Esophagus (tissue), 2 donors: ENCODE results near the gene KARS1. TPM values are rescaled to one million over a fixed set of nuclear protein-coding genes. Genes with fewer than 3 reads are reported as not detected.

Experiments
- polyA plus RNA-seq, 2 donors: library from polyadenylated mRNA; stranded (reverse); fragments of 200-250 nt; gene quantifications; one replicate each; pipeline ENCODE4 v1.2.3, GENCODE V29; 2013
- donor health status: healthy with polysubstance abuse.
- donor health status: Bipolar disorder and iron deficiency.

KARS1 gene
- polyA plus RNA-seq, 2 donors: 49.6 to 88.5 TPM

Other genes starting within 250 kb of the KARS1 start
- gene CFDP1, start 214.2 kb downstream of the KARS1 start, polyA plus RNA-seq: 10 to 100 TPM; 34.9 to 37.1 TPM
- 1 to 10 TPM; 5.0 to 5.2 TPM for gene TMEM170A, start 183.0 kb downstream of the KARS1 start, polyA plus RNA-seq
- 1 to 10 TPM in 1 of 2 donors, under 1 TPM in 1; 0.39 to 2.0 TPM for gene CHST6, start 152.2 kb downstream of the KARS1 start, polyA plus RNA-seq
- under 1 TPM; 0.10 to 0.13 TPM for gene CHST5, start 111.6 kb downstream of the KARS1 start, polyA plus RNA-seq
- gene TMEM231, start 91.4 kb downstream of the KARS1 start, polyA plus RNA-seq: 1 to 10 TPM; 1.9 to 2.0 TPM
- gene GABARAPL2, start 81.3 kb downstream of the KARS1 start, polyA plus RNA-seq: 10 to 100 TPM; 83.1 to 96.6 TPM
- gene ADAT1, start 24.4 kb downstream of the KARS1 start, polyA plus RNA-seq: 1 to 10 TPM; 8.4 to 10.0 TPM
- gene TERF2IP, start 108 bp upstream of the KARS1 start, polyA plus RNA-seq: 10 to 100 TPM; 23.1 to 27.6 TPM
- not detected for gene CPHXL2, start 29.3 kb upstream of the KARS1 start, polyA plus RNA-seq
- not detected for gene DUXB, start 53.8 kb upstream of the KARS1 start, polyA plus RNA-seq
- not detected for gene CPHXL, start 78.8 kb upstream of the KARS1 start, polyA plus RNA-seq